Brain microvascular endothelial cell (primary cell): ENCODE data around the gene MAPKBP1.

Experiments
- DNase-seq: peaks from one replicate; pipeline ENCODE4 v3.0.0-alpha.2; 2020
- H3K27ac ChIP-seq: fragments of 250-450 bp; sonication (Bioruptor Pico); 2 replicates; pipeline ENCODE4 v1.5.1; 2020; ENCODE audit warnings: mild to moderate bottlenecking, moderate library complexity
- H3K27me3 ChIP-seq: fragments of 250-450 bp; sonication (Bioruptor Pico); replicated peaks from 2 replicates; pipeline ENCODE4 v1.5.1; 2020; ENCODE audit warnings: mild to moderate bottlenecking
- H3K36me3 ChIP-seq: fragments of 250-450 bp; sonication (Bioruptor Pico); replicated peaks from 2 replicates; pipeline ENCODE4 v1.5.1; 2020; ENCODE audit warnings: mild to moderate bottlenecking
- H3K4me3 ChIP-seq: 2 replicates; pipeline ENCODE4 v1.5.1; 2011; ENCODE audit warnings: low read depth, mild to moderate bottlenecking, control low read depth, low read length, moderate library complexity
- in situ Hi-C: cut with HindIII; loops from 2 replicates; pipeline ENCODE4 v1.10.0; 2017; ENCODE audit warnings: low sequenced_read_pairs, low pct_ligation_motif_present
- TF ChIP-seq, protein P1 (sequence below): IDR thresholded peaks from 2 replicates; pipeline ENCODE4 v1.5.1; 2011; ENCODE audit warnings: low read depth, mild to moderate bottlenecking, moderate library complexity, low read length, control low read depth, inconsistent platforms; ENCODE audit errors: missing control alignments

MAPKBP1 gene

DNA sequence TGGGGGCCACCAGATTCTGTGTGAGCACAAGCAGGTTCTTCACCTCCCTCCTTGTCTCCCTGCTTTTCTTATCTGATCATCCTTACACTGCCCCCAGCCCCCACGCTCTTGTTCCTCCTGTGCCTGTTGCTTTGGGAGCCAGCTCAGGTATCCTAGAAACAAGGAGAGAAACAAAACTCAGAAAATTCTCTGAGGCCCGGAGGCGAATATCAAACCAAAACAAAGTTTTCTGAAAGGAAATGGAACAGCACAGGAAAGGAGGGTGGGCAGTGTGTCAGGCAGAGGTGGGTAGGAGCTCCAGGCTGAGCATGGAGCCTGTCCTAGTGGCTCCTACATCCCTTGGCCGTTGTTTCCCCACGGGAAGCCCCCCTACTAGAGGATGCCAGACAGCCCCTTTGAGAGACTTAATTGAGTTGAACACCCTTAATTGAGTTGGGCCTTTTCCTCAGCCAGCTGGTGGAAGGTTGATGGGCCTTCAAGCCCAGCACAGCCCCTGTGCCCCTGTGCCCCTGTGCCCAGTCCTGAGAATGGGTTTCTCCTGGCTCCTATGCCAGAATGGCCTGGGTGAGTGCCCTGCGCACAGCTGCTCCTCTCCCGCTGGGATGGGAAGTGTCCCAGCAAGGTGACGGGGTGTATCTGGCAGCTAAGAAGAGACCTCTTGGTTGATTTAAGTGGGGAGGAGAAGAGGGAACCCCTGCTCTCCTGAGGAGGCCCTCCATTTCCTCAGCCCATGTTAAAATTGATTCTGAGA lies 30.8 kb downstream of the MAPKBP1 start:
- Histone ChIP-seq H3K4me3 (no peak overlapping the region), H3K36me3 (peaks cover 7% of the 10 kb centered on the region), H3K27ac (no peak overlapping the region), H3K27me3 (no peaks in the 10 kb centered on the region)
- TF ChIP-seq, protein P1, sequence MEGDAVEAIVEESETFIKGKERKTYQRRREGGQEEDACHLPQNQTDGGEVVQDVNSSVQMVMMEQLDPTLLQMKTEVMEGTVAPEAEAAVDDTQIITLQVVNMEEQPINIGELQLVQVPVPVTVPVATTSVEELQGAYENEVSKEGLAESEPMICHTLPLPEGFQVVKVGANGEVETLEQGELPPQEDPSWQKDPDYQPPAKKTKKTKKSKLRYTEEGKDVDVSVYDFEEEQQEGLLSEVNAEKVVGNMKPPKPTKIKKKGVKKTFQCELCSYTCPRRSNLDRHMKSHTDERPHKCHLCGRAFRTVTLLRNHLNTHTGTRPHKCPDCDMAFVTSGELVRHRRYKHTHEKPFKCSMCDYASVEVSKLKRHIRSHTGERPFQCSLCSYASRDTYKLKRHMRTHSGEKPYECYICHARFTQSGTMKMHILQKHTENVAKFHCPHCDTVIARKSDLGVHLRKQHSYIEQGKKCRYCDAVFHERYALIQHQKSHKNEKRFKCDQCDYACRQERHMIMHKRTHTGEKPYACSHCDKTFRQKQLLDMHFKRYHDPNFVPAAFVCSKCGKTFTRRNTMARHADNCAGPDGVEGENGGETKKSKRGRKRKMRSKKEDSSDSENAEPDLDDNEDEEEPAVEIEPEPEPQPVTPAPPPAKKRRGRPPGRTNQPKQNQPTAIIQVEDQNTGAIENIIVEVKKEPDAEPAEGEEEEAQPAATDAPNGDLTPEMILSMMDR, result no peak
- in situ Hi-C loops, result no loop called here
- no peak for DNase-seq

DNA sequence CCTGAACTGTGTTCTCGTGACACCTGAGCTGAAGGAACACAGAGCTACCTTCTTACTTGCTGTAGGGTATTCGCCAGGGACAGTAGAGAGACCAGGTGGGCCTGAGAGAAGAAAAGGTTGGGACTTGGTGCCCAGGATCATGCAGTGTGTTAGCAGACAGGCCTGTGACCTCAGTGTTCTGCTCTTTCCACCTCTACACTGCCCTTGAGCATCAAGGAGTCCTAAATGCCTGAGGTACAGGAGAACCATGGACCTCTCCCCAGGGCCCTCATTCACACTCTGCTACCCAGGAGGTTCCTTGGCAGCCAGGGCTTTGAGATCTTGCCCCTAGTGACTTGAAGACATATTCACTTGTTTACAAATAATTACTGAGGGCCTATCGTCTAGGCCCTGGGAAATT lies 31.4 kb downstream of the MAPKBP1 start:
- in situ Hi-C loops, result no loop called here
- TF ChIP-seq, protein P1, result no peak
- H3K27ac ChIP-seq, result no peak overlapping the region
- H3K4me3 ChIP-seq, result no peak overlapping the region
- DNase-seq, result no peak
- H3K36me3 ChIP-seq, result peaks cover 3% of the 10 kb centered on the region
- no peaks in the 10 kb centered on the region for H3K27me3 ChIP-seq

DNA sequence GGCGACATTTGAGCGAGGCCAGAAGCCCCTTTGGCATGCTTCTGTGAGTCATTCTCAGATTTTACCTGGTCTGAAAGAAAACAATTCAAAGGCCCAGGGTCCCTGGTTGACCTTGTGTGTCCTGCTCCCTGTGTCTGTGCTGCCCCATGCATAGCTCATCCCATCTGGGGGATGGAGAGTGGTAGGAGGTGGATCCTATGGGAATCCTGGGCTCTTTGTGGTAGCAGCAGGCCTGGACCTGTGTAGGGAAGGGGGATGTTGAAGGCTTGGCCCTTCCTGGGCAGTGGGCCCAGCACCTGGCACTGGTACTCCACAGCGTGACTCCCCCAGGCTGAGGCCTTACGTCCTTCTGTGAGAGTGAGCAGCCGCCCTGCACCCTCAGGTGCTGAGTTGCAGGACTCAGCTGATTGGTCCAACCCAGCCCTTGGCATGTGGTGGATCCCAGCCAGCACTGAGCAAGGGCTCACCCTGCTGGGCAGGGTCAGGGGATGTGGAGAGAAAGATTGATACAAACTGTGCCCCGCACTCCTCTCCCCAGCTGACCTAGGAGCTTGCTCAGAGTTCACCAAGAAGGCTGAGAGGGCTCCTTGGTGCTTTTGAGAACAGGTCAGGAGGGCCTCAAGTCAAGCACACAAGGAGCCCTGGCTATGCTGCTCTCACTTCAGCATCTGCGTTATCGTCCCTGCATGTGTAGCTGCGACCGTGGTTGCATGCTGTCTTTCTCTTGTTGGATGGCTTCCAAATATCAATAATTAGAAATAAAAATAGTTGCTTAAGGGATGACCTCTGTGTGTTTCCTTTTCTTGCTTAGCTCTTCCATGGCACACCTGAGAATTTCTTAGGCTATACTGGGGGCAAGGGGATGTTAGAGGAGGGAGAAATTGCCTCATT lies 32.3 kb downstream of the MAPKBP1 start:
- TF ChIP-seq, protein P1, result peak; percentile 18
- no peaks in the 10 kb centered on the region for H3K27me3 ChIP-seq
- H3K36me3 ChIP-seq, result no peaks in the 10 kb centered on the region
- no peak for DNase-seq
- no peak overlapping the region for H3K27ac ChIP-seq
- no peak overlapping the region for H3K4me3 ChIP-seq
- in situ Hi-C loops, result no loop called here

DNA sequence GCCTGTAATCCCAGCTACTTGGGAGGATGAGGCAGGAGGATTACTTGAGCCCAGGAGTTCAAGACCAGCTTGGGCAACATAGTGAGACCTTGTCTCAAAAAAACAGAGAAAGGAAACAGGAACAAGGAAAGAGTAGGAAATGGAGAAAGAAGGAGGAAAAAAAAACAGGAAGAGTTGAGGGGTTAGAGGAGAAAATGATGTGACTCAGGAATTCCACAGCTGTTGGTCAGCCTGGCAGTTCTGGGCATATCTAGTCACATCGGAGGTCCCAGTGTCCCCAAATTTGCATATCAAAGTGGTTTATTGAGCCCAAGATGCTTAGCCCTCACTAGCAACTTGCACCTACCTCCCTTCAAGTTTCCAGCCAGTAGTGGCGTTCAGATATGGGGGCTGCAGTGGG lies 34.8 kb downstream of the MAPKBP1 start:
- Histone ChIP-seq H3K27me3 (no peaks in the 10 kb centered on the region), H3K4me3 (no peak overlapping the region), H3K36me3 (peaks cover 21% of the 10 kb centered on the region), H3K27ac (no peak overlapping the region)
- TF ChIP-seq, protein P1, result no peak
- DNase-seq, result no peak
- in situ Hi-C loops, result no loop called here

DNA sequence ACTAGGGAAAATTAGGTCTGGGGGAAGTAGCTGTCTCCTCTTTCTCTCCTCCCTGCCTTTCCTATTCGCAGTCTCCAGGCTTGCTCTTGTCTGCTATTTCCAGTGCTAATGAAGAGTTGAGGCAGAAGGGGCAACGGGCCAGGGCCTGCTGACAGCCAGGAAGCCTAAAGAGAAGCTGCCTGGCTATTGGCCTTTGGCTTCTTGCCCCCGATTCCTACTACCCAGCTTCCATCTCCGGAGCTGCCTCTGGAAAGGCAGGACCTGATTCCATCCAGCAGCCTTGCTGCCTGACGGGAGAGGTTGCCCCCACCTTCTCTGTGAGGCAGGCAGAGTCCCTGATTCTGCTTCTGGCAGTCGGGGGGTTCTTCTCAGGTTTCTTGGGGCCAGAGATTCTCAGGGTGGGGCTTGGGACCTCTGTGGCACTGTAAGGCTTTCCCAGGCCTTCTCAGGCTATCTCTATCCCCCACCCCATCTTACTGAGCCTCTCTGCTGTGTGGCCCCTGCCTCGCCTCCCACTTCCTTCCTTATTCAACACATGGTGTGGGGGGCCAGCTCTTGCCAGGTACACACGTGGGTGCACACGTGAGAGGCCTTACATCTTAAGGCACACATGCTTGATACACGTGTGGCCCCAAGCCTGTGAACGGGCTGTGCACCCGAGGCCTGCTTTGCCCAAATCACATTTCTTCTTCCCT lies 35.4 kb downstream of the MAPKBP1 start:
- TF ChIP-seq, protein P1, result no peak
- DNase-seq, result no peak
- Histone ChIP-seq H3K36me3 (peaks cover 27% of the 10 kb centered on the region), H3K27ac (no peak overlapping the region), H3K27me3 (no peaks in the 10 kb centered on the region), H3K4me3 (no peak overlapping the region)
- in situ Hi-C loops, result no loop called here
